ENCODE results near the gene SCYGR8. TPM values are rescaled to one million over a fixed set of nuclear protein-coding genes. Genes with fewer than 3 reads are reported as not detected.

Gene SCYGR8
- total RNA-seq, 1 donor from 2014 or later: not detected

GRCh38 chr2:227772197-227772661 is 26.5 kb downstream of the SCYGR8 start:
- no peaks in the 10 kb centered on the region for H3K36me3 Mint-ChIP-seq (ENCODE audit: low read depth)
- H3K4me1 Mint-ChIP-seq (ENCODE audit: low read depth): no peaks in the 10 kb centered on the region
- no peak for DNase-seq (ENCODE audit: low spot score)
- H3K27me3 Mint-ChIP-seq (ENCODE audit: insufficient read depth): no peaks in the 10 kb centered on the region
- no peak overlapping the region for H3K4me3 Mint-ChIP-seq
- intact Hi-C loops (cut with micrococcal nuclease): no loop called here
- H3K9me3 Mint-ChIP-seq: no peaks in the 10 kb centered on the region
- no peak overlapping the region for H3K27ac Mint-ChIP-seq

GRCh38 chr2:227772932-227773331 is 27.2 kb downstream of the SCYGR8 start:
- Mint-ChIP-seq H3K9me3 (no peaks in the 10 kb centered on the region), H3K36me3 (ENCODE audit: low read depth) (no peaks in the 10 kb centered on the region), H3K27ac (no peak overlapping the region), H3K4me1 (ENCODE audit: low read depth) (no peaks in the 10 kb centered on the region), H3K27me3 (ENCODE audit: insufficient read depth) (no peaks in the 10 kb centered on the region), H3K4me3 (no peak overlapping the region)
- no peak for DNase-seq (ENCODE audit: low spot score)
- intact Hi-C loops (cut with micrococcal nuclease): no loop called here

- intact Hi-C loops (cut with micrococcal nuclease): loop anchor here (2.0 kb wide), 1 partner anchor 89 kb away; no protein-coding TSS in a partner anchor
- Mint-ChIP-seq H3K27ac (no peak overlapping the region), H3K9me3 (no peaks in the 10 kb centered on the region), H3K4me1 (ENCODE audit: low read depth) (no peaks in the 10 kb centered on the region), H3K36me3 (ENCODE audit: low read depth) (no peaks in the 10 kb centered on the region), H3K27me3 (ENCODE audit: insufficient read depth) (no peaks in the 10 kb centered on the region), H3K4me3 (no peak overlapping the region)
- DNase-seq (ENCODE audit: low spot score): no peak
Observed at GRCh38 chr2:227774011-227774624, 28.4 kb downstream of the SCYGR8 start.

GRCh38 chr2:227774895-227775842 is 29.5 kb downstream of the SCYGR8 start:
- intact Hi-C loops (cut with micrococcal nuclease): loop anchor here (2.0 kb wide), 1 partner anchor 88 kb away; no protein-coding TSS in a partner anchor
- Mint-ChIP-seq H3K4me3 (no peak overlapping the region), H3K27me3 (ENCODE audit: insufficient read depth) (no peaks in the 10 kb centered on the region), H3K4me1 (ENCODE audit: low read depth) (no peaks in the 10 kb centered on the region), H3K36me3 (ENCODE audit: low read depth) (no peaks in the 10 kb centered on the region), H3K27ac (no peak overlapping the region), H3K9me3 (no peaks in the 10 kb centered on the region)
- no peak for DNase-seq (ENCODE audit: low spot score)

- DNase-seq (ENCODE audit: low spot score): no peak
- H3K36me3 Mint-ChIP-seq (ENCODE audit: low read depth): no peaks in the 10 kb centered on the region
- no peak overlapping the region for H3K4me3 Mint-ChIP-seq
- H3K27ac Mint-ChIP-seq: no peak overlapping the region
- H3K4me1 Mint-ChIP-seq (ENCODE audit: low read depth): peaks cover 15% of the 10 kb centered on the region
- intact Hi-C loops (cut with micrococcal nuclease): no loop called here
- no peaks in the 10 kb centered on the region for H3K27me3 Mint-ChIP-seq (ENCODE audit: insufficient read depth)
- H3K9me3 Mint-ChIP-seq: no peaks in the 10 kb centered on the region
Observed at GRCh38 chr2:227780981-227781615, 35.4 kb downstream of the SCYGR8 start.

GRCh38 chr2:227781841-227782240 is 36.1 kb downstream of the SCYGR8 start:
- Mint-ChIP-seq H3K27me3 (ENCODE audit: insufficient read depth) (no peaks in the 10 kb centered on the region), H3K27ac (no peak overlapping the region), H3K9me3 (no peaks in the 10 kb centered on the region), H3K4me1 (ENCODE audit: low read depth) (peaks cover 15% of the 10 kb centered on the region), H3K36me3 (ENCODE audit: low read depth) (no peaks in the 10 kb centered on the region), H3K4me3 (no peak overlapping the region)
- DNase-seq (ENCODE audit: low spot score): no peak
- intact Hi-C loops (cut with micrococcal nuclease): loop anchor here (2.0 kb wide), 1 partner anchor 23 kb away; no protein-coding TSS in a partner anchor

GRCh38 chr2:227782804-227783203 is 37.1 kb downstream of the SCYGR8 start:
- Mint-ChIP-seq H3K27me3 (ENCODE audit: insufficient read depth) (peaks cover 2% of the 10 kb centered on the region), H3K4me3 (no peak overlapping the region), H3K27ac (no peak overlapping the region), H3K4me1 (ENCODE audit: low read depth) (peaks cover 15% of the 10 kb centered on the region), H3K36me3 (ENCODE audit: low read depth) (no peaks in the 10 kb centered on the region), H3K9me3 (no peaks in the 10 kb centered on the region)
- no peak for DNase-seq (ENCODE audit: low spot score)
- intact Hi-C loops (cut with micrococcal nuclease): loop anchor here (1.0 to 2.0 kb wide), 3 partner anchors 17 to 35 kb away; no protein-coding TSS in a partner anchor

GRCh38 chr2:227783404-227784138 is 37.9 kb downstream of the SCYGR8 start:
- Mint-ChIP-seq H3K9me3 (no peaks in the 10 kb centered on the region), H3K27ac (peak overlapping the region; percentile 61), H3K27me3 (ENCODE audit: insufficient read depth) (peaks cover 2% of the 10 kb centered on the region), H3K36me3 (ENCODE audit: low read depth) (no peaks in the 10 kb centered on the region), H3K4me3 (peak overlapping the region; percentile 44), H3K4me1 (ENCODE audit: low read depth) (peaks cover 15% of the 10 kb centered on the region)
- intact Hi-C loops (cut with micrococcal nuclease): loop anchor here (1.0 to 2.0 kb wide), 3 partner anchors 17 to 35 kb away; no protein-coding TSS in a partner anchor
- no peak for DNase-seq (ENCODE audit: low spot score)

GRCh38 chr2:227785293-227785692 is 39.6 kb downstream of the SCYGR8 start:
- peaks cover 5% of the 10 kb centered on the region for H3K27me3 Mint-ChIP-seq (ENCODE audit: insufficient read depth)

GRCh38 chr2:227788561-227789018 is 42.9 kb downstream of the SCYGR8 start:
- H3K36me3 Mint-ChIP-seq (ENCODE audit: low read depth): no peaks in the 10 kb centered on the region
- no peak for DNase-seq (ENCODE audit: low spot score)
- peaks cover 6% of the 10 kb centered on the region for H3K4me1 Mint-ChIP-seq (ENCODE audit: low read depth)
- no peak overlapping the region for H3K4me3 Mint-ChIP-seq
- intact Hi-C loops (cut with micrococcal nuclease): no loop called here
- H3K27me3 Mint-ChIP-seq (ENCODE audit: insufficient read depth): peaks cover 7% of the 10 kb centered on the region
- H3K27ac Mint-ChIP-seq: no peak overlapping the region
- H3K9me3 Mint-ChIP-seq: no peaks in the 10 kb centered on the region

More at GRCh38 chr2:227785293-227785692, 39.6 kb downstream of the SCYGR8 start:
- Mint-ChIP-seq H3K36me3 (ENCODE audit: low read depth) (no peaks in the 10 kb centered on the region), H3K4me3 (no peak overlapping the region), H3K4me1 (ENCODE audit: low read depth) (peaks cover 15% of the 10 kb centered on the region), H3K27ac (no peak overlapping the region), H3K9me3 (no peaks in the 10 kb centered on the region)
- intact Hi-C loops (cut with micrococcal nuclease): no loop called here
- DNase-seq (ENCODE audit: low spot score): no peak

GRCh38 chr2:227789803-227790202 is 44.1 kb downstream of the SCYGR8 start:
- H3K9me3 Mint-ChIP-seq: no peaks in the 10 kb centered on the region
- intact Hi-C loops (cut with micrococcal nuclease): no loop called here
- H3K27me3 Mint-ChIP-seq (ENCODE audit: insufficient read depth): peaks cover 7% of the 10 kb centered on the region
- H3K4me3 Mint-ChIP-seq: no peak overlapping the region
- no peak overlapping the region for H3K27ac Mint-ChIP-seq
- H3K36me3 Mint-ChIP-seq (ENCODE audit: low read depth): no peaks in the 10 kb centered on the region
- H3K4me1 Mint-ChIP-seq (ENCODE audit: low read depth): no peaks in the 10 kb centered on the region
- no peak for DNase-seq (ENCODE audit: low spot score)

- Mint-ChIP-seq H3K36me3 (ENCODE audit: low read depth) (no peaks in the 10 kb centered on the region), H3K4me3 (no peak overlapping the region), H3K27ac (no peak overlapping the region), H3K27me3 (ENCODE audit: insufficient read depth) (peaks cover 8% of the 10 kb centered on the region), H3K4me1 (ENCODE audit: low read depth) (no peaks in the 10 kb centered on the region), H3K9me3 (no peaks in the 10 kb centered on the region)
- no peak for DNase-seq (ENCODE audit: low spot score)
- intact Hi-C loops (cut with micrococcal nuclease): no loop called here
Observed at GRCh38 chr2:227793148-227793712, 47.5 kb downstream of the SCYGR8 start.
